HG03521 (cell line): ENCODE measurements around the gene KLC3.
"Not testable (repeated sequence)": the region's sequence is repeated elsewhere in the genome, so short reads cannot be mapped to it uniquely, and the experiment has no call there.

Experiments used
- ATAC-seq: cut with Tn5 transposase; IDR thresholded peaks from one replicate; pipeline ENCODE4 v1.9.1; 2021; ENCODE audit warnings: mild to moderate bottlenecking, moderate library complexity; ENCODE audit not compliant: unreplicated experiment

KLC3 gene

DNA sequence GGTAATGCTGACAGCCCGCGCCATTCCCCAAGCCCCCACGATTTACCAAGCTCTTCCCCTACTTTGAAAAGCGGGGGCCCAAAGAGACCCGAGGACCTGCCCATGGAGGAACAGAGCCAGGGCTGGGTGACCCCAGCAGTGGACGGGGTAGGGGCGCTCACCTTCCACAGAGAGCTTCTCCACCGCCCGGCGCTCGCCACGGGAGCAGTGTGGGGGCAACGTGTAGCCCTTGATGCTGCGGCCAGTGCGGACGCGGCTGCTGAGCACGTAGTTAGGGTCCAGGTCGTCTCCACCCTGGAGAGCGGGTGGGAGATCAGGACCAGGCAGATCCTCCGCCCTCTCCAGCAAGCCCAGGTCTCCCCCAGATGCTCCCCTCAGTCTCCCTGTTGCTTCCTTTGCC, 25.2 kb upstream of the KLC3 start:
- no peak for ATAC-seq

- ATAC-seq = no peak
Observed at GRCh38 chr19:45320997-45321775, 19.4 kb upstream of the KLC3 start.

GRCh38 chr19:45321848-45322247, 18.7 kb upstream of the KLC3 start:
- no peak for ATAC-seq

- ATAC-seq = no peak
Observed at GRCh38 chr19:45322311-45322710, 18.2 kb upstream of the KLC3 start.

DNA sequence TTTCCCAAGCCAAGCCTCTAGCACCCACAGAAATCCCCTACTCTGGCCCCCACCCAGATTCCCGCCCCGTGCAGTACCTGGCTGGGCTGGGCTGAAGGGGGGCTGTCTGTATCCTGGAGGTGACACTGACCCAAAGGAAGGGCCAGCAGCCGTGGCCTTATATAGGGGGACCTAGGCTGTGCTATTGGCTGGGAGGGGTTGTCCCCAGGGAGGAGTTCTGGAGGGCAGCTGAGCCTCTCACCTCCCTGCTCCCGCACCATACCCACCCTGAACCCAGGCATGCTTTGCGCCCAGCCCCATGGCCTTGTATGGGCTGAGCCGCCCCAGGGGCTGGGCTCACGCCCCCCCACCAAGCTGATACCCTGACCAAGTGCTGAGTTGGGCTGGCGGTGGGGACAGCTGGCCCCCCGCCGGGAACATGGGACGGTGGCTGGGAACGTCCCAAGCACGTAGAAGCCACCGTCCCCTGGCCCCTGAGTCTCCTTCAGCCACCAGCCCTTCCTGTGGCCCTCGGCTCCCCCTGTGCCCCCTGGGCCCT, 17.7 kb upstream of the KLC3 start, which contains the start of gene CKM:
CKM (minus strand) TSS at position 132 of the 538 bp plus-strand sequence. CDS start 3,162 bp downstream, outside the sequence.
- no peak for ATAC-seq

DNA sequence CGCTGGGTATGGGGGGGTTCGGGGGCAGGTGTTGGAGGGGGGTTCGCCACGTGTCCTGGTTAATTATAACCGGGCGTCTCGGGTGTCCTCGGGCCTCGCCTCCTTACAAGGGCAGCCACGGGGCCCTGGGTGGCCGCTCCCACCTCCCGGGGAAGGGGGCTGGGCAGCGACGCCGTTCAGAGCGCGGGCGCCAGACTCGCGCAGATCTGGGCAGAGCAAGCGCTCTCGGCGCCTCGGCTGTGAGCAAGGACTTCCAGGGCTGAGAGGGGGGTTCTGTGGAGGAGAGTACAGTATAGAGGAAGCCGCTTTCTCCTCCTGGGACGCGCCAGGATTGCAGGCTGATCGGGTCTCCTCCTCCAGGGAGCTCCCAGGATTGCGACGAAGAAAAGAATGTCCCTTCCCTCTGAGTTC, 16.9 kb upstream of the KLC3 start:
- ATAC-seq = no peak

- ATAC-seq = no peak
Observed at GRCh38 chr19:45324349-45324907, 16.1 kb upstream of the KLC3 start.

DNA sequence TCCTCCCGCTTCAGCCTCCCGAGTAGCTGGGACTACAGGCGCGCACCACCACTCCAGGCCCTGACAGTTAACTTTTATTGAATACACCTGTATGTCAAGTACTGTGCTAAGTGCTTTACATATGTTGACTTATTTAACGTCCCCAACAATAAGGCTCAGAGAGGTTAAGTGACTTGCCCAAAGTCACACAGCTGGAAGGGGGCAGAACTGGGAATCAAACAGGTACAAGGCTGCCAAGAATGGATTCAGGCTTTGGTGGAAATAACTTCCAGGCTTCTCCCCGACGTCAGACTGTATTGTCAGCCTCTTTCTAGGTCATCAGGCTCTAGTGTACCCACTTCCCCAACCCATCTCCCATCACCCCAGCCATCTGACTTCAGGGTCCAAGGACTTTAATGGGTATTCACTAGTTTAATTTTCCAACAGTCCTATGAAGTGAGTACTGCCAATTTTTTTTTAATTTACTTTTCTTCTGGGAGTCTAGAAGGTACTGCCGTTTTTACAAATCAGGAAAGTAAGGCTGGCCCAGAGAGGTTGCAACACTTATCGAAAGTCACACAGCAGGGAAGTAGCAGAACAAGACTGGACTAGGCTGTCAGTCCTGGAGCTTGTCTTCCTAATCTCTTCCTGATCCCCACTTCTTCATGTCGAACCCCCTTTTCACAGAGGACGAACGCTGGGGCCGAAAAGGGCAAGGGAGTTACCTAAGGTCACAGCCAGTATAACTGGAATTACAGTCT, 13.0 kb upstream of the KLC3 start:
- ATAC-seq = no peak

- ATAC-seq = no peak
Observed at GRCh38 chr19:45331411-45331810, 9.1 kb upstream of the KLC3 start.

- no peak for ATAC-seq
Observed at GRCh38 chr19:45333609-45334303, 6.8 kb upstream of the KLC3 start.

GRCh38 chr19:45334881-45335280, 5.7 kb upstream of the KLC3 start:
- not testable (repeated sequence) for ATAC-seq

DNA sequence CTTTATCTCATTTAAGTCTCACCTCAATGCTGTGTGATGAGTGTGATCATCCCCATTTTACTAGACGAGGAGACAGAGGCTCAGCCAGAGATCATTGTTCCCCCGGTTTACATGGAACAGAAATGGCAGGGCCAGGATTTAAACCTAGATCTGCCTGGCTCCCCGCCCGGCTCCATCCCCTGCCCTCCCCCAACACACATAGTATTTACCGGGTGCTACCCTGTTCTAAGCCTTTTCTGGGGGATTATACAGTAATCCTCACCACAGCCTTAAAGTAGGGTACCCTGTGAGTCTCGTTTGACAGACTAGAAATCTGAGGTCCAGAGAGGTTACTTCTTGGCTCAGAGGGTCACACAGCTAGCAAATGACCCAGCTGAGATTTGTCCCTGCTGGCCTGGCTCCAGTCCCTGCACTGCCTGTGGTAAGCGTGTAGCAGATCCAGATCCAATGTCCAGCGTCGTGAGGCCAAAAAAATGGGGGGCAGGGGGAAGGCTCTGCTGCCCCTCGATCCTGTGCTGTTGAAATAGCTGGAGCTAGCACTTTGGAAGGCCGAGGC, 3.8 kb upstream of the KLC3 start:
- no peak for ATAC-seq

DNA sequence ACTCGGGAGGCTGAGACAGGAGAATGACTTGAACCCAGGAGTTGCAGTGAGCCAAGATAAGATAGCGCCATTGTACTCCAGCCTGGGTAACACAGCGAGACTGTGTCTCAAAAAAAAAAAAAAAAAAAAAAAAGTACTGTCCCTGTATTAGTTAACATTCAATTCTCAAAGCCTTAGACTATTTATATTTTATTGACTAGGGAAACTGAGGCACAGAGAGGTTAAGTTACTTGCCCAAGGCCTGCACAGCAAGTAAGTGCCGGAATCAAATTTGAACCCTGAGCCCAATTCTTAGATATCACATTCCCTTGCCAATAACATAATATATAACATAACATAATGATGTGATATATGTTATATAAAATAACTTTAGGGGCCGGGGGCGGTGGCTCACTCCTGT, 921 bp upstream of the KLC3 start:
- ATAC-seq = no peak

DNA sequence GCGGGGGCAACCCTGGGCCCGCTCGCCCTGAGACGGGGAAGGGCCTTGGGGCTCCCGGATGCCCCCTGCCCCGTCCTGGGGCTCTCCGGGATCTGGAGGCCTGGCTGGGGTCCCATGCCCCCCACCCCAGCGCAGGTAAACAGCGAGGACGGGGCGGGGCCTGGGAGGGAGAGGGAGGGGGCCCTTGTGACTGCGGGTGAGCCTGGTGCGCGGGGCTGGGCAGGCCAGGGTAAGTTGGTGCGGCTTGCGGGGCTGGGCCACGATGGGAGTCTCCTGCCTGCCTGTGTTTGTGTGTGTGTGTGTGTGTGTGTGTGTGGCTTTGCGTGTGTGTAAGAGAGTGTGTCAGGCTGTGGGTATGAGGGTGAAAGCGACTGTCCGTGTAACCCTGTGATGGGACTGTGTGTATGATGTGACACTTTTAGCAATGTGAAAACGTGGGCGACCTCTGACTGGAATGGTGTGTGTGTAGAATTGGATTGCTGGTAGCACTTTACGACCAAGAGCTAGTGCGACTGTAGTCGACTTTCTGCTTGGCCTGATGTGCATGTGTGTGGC, 426 bp downstream of the KLC3 start:
- no peak for ATAC-seq

DNA sequence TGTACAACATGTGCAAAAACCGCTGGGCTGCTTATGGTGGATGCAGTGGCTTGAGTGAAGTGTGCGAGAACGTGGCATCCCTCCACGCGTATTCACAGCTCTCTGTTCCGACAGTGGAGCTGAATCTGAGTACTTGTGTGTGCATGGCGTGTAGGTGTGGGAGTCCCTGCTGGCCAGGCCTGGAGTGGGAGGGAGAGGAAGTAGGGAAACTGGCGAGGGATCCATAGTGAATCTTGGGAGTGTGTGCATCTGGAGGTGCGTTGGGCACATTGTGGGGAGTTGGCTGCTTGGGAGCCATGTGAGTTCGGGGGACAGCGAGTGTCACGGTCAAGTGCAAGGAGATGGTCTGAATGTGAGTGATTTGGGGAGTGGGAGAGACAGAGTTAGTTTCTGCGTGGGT, 2.4 kb downstream of the KLC3 start:
- ATAC-seq = no peak

DNA sequence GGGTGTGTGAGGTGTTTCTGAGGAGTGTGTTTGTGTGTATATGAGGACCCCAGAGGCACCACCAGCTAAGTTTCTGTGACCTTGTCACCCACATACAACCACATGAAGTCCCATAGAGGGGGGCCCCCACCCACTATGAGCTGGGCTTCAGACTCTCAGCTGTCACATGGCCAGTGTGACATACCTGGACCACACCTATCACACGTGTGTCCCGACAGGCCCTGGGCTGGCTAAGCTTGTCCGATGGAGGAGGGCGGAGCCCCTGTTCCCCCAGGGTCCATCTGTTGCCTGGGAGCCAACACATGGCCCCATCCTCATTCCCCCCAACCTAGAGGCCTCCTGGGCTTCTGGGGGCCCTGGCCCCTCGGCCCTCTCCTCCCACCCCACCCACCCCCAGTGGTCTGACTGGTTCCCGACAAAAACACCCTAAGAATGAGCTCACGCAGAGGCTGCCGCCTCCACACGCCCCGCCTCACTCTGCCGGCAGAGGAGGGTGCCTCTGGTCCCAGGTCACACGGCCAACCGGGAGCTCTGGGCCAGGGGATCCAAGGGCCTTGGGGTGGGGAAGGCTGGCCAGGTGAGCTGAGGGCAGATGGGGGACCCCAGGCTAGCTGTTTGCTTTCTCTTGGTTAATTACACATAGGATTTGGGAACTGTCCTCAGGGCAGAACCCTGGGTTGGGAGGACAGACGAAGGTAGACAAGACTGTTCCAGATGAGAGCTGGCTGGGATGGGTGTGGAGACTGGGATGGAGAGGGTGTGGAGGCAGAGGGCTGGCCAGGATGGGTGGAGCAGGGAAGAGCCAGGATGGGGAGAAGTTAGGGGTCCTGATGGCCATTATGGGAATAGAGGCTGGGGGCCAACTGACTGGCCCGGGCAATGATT, 4.3 kb downstream of the KLC3 start:
- no peak for ATAC-seq

- ATAC-seq = no peak
Observed at GRCh38 chr19:45345506-45345860, 4.9 kb downstream of the KLC3 start.

GRCh38 chr19:45346449-45346848, 5.9 kb downstream of the KLC3 start:
- no peak for ATAC-seq

GRCh38 chr19:45347570-45348366, 7.2 kb downstream of the KLC3 start:
- ATAC-seq = no peak
